Measurements from ENCODE around the gene GJC1.

- TF ChIP-seq CTCF (conservative IDR thresholded peaks at IDR 0.05; ENCODE audit: low read depth, low read length) (no peak), EZH2 (IDR thresholded peaks at IDR 0.05; ENCODE audit: borderline replicate concordance, low read depth, low read length, poor library complexity, severe bottlenecking) (no peak)
Measured at GRCh38 chr17:44826123-44826790, 3.8 kb downstream of the GJC1 start.
